Suprapubic skin (tissue), 3 donors: ENCODE data around the gene GNAL.

Experiments used
- CTCF ChIP-seq, 2 donors: fragments of 200-600 bp in 1 of 2; fragments of 450-650 bp in 1 of 2; sonication (generic) in 1 of 2; IDR thresholded peaks; one replicate each; pipeline ENCODE4 v1.5.1; 2016 to 2019; ENCODE audit warnings: antibody characterized with exemption in 2 of 2, mild to moderate bottlenecking in 1 of 2, moderate library complexity in 1 of 2
- POLR2A ChIP-seq, 2 donors: fragments of 450-650 bp; IDR thresholded peaks; one replicate each; pipeline ENCODE4 v1.6.1; 2017; ENCODE audit warnings: antibody characterized with exemption in 2 of 2, mild to moderate bottlenecking in 2 of 2, moderate library complexity in 2 of 2

GRCh38 chr18:11668441-11669169 lies 20.5 kb upstream of the GNAL start:
- TF ChIP-seq CTCF (IDR thresholded peaks at IDR 0.05) (no peak), POLR2A (IDR thresholded peaks at IDR 0.05) (no peak)
